HG02938 (cell line): ENCODE measurements around the gene RUVBL1.
A peak's percentile ranks its signal among the peaks of the same experiment; 100 is the strongest.

ENCODE experiments used
- ATAC-seq: cut with Tn5 transposase; IDR thresholded peaks from one replicate; pipeline ENCODE4 v1.9.1; 2021; ENCODE audit warnings: mild to moderate bottlenecking, moderate library complexity; ENCODE audit not compliant: unreplicated experiment

Gene RUVBL1

GRCh38 chr3:128070898-128071591 lies 52.6 kb downstream of the RUVBL1 start:
- ATAC-seq = no peak

GRCh38 chr3:128069271-128069670 lies 54.3 kb downstream of the RUVBL1 start:
- ATAC-seq = no peak

DNA sequence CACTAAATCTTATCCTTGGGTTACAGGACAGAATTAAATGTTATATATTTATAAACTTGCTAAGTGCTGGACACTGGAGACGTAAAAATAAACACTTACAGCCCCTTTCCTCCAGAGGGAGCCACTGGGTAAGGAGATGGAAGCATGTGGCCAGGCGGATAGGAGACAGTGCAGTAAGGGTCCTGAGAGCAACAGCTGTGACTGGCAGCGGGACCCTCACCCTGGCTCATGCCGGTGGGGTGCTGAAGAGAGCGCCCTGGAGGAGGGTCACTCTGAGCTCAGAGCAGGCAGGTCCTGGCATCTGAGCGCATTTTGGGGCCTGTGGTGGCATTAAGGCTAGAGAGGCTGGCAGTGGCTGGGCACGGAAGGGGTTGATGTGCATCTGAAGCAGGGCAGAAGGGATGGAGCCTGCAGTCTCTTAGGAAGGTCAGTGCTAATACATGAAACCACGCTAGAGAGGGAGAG lies 55.4 kb downstream of the RUVBL1 start:
- no peak for ATAC-seq

DNA sequence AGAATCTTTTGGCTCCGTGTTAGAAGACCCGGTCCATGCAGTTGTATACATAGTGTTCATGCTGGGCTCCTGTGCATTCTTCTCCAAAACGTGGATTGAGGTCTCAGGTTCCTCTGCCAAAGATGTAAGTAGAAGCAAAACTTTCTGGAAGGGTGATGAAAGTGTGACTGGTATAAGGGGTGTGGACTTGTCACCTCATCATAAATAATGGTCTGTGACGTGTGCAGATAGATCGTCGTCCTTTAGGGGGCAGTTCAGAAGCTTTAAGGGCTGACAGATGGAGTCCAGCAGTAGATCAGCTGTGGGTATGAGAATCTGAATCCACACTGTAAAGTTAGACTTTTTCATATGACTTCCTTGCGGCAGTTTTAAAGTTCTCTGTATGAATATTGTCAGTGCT lies 56.1 kb downstream of the RUVBL1 start:
- no peak for ATAC-seq

DNA sequence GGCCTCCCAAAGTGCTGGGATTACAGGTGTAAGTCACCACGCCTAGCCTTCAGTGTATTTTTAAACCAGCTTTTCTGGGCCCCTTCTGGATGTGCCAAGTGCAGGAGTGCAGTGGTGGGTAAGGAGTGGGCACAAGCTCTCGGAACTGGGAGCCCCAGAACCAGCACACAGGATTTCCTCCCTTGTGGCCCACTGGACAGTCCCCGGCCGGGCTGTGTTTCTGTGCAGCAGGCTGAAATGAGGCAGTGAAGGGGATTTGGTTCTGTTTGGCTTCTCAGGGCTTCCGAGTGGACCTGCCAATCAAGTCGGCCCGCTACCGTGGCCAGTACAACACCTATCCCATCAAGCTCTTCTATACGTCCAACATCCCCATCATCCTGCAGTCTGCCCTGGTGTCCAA lies 56.9 kb downstream of the RUVBL1 start:
- no peak for ATAC-seq

- ATAC-seq = no peak
Measured at GRCh38 chr3:128066114-128066513, 57.5 kb downstream of the RUVBL1 start.

DNA sequence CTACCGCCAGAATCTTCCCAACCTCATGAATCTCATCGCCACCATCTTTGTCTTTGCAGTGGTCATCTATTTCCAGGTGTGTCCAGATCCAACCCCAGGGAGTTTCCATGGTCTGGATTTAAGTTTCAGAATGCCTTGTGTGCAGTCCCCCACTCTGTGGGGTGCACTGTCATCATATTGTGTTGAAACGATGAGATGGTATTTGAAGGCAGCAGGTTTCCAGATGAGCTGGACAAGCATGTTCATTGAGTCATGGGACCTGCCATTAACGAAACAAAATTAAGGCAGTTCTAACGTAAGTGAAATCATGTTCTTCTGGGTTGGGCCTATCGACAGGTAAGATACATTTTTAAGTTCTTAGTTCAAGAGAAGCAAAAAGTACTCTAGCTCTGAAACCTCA lies 58.6 kb downstream of the RUVBL1 start:
- ATAC-seq = no peak

- ATAC-seq = no peak
Measured at GRCh38 chr3:128063865-128064264, 59.7 kb downstream of the RUVBL1 start.

- no peak for ATAC-seq
Measured at GRCh38 chr3:128062033-128062745, 61.4 kb downstream of the RUVBL1 start.

- no peak for ATAC-seq
Measured at GRCh38 chr3:128060473-128061381, 62.9 kb downstream of the RUVBL1 start.

- ATAC-seq = no peak
Measured at GRCh38 chr3:128056258-128056657, 67.4 kb downstream of the RUVBL1 start.

GRCh38 chr3:128054367-128054766 lies 69.2 kb downstream of the RUVBL1 start:
- no peak for ATAC-seq

GRCh38 chr3:128053614-128054013 lies 70.0 kb downstream of the RUVBL1 start:
- ATAC-seq = no peak

DNA sequence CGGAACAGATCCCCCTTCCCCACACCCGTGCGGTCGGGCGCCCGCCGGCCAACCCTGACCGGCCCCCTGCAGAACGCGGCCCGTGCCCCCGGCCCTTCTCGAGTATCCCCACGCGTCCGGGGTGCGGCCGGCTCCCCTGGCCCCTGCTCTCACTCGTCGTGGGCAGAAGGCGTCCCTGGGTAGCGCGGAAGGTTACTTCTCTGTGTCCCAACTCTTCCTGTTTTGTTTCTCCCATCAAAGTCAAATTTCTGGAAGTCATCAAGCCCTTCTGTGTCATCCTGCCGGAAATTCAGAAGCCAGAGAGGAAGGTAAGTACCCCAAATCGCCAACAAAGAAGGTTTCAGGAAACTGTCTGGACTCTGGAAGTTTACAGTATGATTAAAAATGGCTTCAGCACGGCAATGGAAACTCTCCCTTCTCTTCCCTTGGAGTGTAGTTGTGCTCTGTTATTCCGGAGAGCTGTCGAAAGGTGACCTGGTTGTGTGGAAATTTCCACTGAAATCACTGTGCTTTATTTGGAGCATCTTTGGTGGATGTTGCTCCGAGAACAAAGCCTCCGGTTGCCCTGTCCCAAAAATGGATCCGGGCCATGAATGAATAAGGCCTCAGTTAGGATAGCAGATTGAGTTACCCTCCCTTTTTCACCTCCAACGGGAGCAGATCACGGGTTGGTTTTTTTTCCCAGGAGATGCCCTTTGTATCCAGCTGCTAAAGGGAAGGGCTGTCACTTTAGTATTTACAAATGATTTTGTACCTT lies 70.8 kb downstream of the RUVBL1 start:
- peak; percentile 24 for ATAC-seq

- ATAC-seq = peak; percentile 91
Measured at GRCh38 chr3:128051837-128052594, 71.6 kb downstream of the RUVBL1 start, which contains the start of gene SEC61A1. Gene SEC61A1 (plus strand): TSS chr3:128052437. CDS start chr3:128052553, 116 bp downstream.

DNA sequence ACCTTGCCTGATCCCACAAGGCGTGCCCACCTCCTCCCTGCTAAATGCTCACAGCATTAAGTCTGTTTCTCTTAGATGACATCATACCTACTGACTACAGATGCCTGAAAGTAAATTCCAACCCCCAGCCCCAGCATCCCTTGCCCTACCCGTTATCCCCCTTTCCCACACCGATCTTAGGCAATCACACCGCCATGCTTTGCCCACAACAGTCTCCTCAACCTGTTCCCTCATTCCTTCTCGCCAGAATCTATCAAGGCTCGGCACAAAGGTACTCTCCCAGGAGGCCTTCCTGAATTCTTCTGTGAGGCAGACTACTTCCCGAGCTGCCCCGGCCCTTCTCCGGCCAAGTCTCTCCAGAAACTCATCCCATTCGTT lies 72.2 kb downstream of the RUVBL1 start:
- ATAC-seq = no peak

GRCh38 chr3:128050597-128050996 lies 73.0 kb downstream of the RUVBL1 start:
- no peak for ATAC-seq

GRCh38 chr3:128041344-128041743 lies 82.3 kb downstream of the RUVBL1 start:
- ATAC-seq = no peak

DNA sequence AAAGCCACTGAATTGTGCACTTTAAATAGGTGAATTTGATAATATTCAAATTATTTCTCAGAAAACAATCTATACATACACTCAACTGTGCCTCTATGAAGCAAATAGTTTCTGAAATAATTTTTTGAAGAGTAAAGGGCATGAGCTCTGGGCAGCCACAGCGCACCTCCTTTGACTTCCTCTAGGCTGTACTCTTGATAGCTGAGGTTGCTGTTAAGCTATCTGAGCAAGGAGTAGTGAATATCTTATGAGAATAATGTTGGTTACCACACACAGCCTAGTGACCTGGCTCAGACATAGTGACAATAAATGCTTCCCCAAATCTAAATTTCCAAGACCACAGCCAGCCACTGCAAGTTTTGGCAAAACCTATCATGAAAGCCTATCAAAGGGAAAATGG lies 83.0 kb downstream of the RUVBL1 start:
- no peak for ATAC-seq

GRCh38 chr3:128040041-128040440 lies 83.6 kb downstream of the RUVBL1 start:
- ATAC-seq = no peak
